HTR-8/SVneo (cell line): ENCODE results near the gene RFXANK.
A peak's percentile ranks its signal among the peaks of the same experiment; 100 is the strongest.
"Not testable (repeated sequence)": the region's sequence is repeated elsewhere in the genome, so short reads cannot be mapped to it uniquely, and the experiment has no call there.

Experiments
- DNase-seq: peaks from one replicate; pipeline ENCODE4 v3.0.0; 2011; ENCODE audit warnings: low spot score, mixed read lengths; ENCODE audit not compliant: insufficient read length
- FAIRE-seq: peaks from 2 replicates; lab custom pipeline; 2011; peaks lifted over from hg19 to GRCh38; lab: Jason Lieb, UNC

RFXANK gene

DNA sequence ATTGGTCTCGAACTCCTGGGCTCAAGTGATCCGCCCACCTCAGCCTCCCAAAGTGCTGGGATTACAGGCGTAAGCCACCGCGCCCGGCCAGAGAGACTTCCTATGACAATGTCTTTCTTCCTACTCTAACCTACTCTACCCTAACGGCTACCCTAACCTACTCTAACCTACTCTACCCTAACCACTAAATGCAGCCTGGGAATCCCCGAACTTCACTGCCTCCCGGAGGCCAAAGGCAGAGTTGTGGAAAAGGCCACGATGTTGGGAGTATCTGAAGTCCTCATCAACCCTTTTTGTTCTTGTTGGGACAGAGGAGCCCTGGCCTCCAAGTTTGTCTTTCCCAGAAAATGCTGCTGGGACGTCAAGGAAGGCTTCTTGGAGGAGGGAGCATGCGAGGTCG, 12.1 kb downstream of the RFXANK start:
- DNase-seq: no peak
- no peak for FAIRE-seq

DNA sequence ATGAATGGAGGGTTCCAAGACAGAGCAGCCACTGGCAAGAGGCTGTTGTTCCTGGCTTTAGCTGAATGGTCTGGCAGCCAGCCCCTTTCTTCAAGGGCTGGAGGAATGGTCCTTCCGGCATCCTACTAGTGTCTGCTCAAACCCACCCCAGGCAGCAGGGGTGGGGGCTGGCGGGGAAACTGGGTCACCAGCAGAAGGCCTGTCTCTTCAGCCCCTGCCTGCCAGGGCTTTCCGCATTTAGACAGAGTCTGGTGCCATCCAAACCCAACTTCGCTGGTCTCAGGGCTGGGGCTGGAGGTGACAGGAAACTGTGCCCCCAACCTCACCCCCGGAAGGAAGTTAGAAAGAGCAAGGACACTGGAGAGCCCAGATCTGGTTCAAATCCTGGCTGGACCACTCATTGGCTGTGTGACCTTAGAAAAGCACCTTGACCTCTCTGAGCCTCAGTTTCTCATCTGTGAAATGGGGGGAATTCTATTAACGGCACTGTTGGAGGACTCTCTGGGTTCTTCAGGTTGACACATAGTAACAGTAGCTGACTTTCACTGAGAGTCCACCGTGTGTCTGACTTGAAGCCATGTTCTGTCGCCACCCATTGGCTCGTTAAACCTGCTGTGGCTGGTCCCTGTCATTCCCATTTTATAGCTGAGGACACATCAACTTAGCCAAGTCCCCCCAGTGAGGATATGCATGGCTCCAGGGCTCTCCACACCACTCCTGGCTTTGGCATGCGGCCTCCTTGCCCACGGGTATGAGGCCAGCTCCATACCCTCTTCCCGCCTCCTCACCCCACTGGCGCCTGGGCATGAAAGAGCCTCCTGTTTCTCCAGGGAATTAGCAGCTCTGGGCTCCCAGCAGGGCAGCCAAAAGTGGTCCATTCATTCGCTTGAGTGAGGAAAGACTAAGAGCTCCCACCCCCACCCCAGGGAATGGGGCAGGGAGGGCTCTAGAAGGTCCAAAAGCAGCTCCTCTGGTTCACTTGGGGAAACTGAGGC, 13.7 kb downstream of the RFXANK start:
- FAIRE-seq (no peak), DNase-seq (no peak)

DNA sequence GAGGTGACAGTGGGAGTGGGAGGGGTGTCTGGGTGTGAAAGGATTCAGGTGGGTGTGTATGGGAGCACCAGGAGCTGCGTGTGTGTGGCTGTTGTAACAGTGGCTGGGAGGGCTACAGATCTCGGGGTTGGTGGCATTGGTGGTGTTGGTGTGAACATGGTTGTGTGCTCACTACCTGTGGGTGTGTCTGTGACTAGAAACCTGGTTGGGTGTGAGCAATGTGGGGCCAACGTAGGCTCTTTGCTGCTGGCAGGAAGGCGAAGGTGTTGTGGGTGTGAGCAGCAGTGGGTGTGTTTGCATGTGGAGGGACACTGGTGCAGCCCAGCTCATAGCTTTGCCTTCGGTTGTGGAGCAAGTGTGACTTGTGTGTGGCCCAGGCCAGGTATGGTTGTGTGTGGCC, 14.9 kb downstream of the RFXANK start:
- FAIRE-seq (no peak), DNase-seq (no peak)

DNA sequence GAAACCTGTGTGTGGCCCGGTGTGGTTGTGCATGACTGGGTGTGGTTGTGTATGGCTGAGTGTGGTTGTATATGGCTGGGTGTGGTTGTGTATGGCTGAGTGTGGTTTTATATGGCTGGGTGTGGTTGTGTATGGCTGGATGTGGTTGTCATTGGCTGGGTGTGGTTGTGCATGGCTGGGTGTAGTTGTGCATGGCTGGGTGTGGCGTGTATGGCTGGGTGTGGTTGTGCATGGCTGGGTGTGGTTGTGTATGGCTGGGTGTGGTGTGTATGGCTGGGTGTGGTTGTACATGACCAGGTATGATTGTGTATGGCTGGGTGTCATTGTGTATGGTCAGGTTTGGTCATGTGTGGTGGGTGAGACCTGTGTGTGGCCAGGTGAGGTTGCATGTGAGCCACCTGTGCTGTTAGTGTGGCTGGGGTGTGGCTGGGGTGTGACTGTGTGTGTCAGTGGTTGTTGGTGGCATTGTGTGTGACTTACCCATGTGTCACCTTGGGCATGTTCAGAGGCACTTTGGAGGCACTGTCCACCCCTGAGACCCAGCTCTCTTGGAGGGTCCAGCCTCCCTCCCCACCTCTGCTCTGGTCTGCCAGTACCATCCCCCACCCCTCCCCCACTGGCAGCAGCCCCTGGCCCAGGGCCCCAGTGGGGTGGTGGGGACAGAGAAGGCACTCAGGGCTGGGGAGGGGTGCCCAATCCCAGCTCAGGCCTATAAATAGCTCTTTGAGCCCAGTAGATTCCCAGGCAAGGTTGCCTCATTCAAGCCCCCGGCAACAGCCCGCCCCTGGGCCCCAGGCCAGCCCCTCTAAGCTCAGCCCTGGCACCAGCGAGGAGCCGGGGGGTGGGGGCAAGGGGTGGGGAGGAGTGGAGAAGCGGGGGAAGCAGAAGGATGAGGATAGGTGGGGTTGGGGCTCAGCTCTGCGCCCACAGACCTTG, 15.8 kb downstream of the RFXANK start:
- no peak for DNase-seq
- FAIRE-seq: peak; percentile 95

- DNase-seq (no peak), FAIRE-seq (no peak)
Measured at GRCh38 chr19:19209372-19209771, 17.3 kb downstream of the RFXANK start.

GRCh38 chr19:19211499-19212420, 19.7 kb downstream of the RFXANK start, which contains the start of gene NCAN:
Gene NCAN (plus strand): TSS chr19:19211958. CDS start chr19:19216954, 4,996 bp downstream.
- no peak for FAIRE-seq
- DNase-seq: no peak

GRCh38 chr19:19212916-19213315, 20.9 kb downstream of the RFXANK start:
- FAIRE-seq (no peak), DNase-seq (no peak)

DNA sequence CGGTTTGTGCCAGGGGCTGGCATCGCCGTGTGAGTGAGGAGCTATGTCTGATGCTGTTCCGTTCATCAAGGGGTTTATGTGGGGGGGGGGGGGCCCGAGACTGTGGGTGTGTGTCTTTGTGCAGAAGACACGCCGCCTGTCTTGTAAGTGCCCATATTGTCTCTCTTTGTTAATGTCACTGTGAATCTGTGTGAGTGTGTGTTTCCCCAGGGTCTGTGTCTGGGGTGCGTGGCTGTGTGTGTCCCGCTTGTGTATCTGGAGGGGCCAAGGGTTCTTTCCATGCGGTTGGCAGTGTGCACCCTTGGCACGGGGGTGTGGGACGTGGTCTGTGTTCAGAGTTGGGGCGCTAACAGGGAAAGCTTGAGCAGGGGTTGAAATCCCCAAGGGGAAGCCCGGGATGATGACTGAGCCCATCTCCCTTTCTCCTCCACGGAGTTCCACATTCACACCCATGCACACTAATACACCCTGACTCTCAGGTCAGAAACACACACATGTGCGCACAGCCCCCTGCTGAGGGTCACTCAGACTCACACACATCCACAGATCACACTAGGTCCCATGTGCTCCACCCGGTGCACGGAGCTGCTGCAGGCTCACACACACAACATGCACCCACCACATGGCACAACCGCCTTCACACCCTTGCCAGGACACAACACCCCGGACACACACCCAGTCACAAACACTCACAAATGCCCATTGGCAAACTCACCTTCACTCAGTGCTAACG, 21.5 kb downstream of the RFXANK start:
- FAIRE-seq: peak; percentile 13

DNA sequence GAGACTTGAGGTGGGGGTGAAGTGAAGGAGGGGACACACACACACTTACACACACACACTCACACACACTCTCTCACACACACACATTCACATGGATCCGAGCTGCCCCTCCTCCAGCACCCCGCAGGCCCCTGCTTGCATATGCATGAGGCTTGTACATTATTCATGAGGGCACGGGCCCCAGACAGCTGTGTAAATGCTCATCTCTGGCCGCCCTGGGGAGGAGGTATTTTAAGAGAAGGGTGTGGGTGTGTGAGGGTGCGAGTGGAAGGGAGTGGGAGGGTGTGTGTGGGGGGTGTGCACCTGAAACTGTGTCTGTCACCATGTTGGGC, 22.1 kb downstream of the RFXANK start:
- no peak for DNase-seq
- FAIRE-seq: no peak

More for the DNA sequence above, 21.5 kb downstream of the RFXANK start:
- no peak for DNase-seq

DNA sequence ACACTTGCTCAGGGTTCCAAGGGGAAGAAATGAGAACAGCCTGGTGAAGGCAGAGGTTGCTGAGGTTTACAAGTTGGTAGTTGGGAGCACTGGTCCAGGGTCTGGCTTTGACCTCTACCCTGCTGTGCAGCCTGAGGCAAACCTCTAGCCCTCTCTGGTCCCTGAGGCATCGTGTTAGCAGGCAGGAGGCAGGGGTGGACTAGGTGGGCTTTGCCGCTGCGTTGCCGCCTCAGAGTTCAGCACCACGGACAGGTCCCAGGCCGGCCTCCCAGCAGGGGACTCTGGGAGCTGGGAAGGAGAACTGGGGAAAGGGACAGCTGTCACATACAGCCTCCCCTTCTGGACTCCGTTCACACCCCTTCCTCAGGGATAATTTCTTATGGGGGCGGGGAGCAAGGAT, 22.8 kb downstream of the RFXANK start:
- peak; percentile 66 for DNase-seq
- no peak for FAIRE-seq

GRCh38 chr19:19215792-19216191, 23.7 kb downstream of the RFXANK start:
- FAIRE-seq: no peak
- DNase-seq: no peak

- no peak for FAIRE-seq
- no peak for DNase-seq
Measured at GRCh38 chr19:19217099-19217498, 25.0 kb downstream of the RFXANK start.

DNA sequence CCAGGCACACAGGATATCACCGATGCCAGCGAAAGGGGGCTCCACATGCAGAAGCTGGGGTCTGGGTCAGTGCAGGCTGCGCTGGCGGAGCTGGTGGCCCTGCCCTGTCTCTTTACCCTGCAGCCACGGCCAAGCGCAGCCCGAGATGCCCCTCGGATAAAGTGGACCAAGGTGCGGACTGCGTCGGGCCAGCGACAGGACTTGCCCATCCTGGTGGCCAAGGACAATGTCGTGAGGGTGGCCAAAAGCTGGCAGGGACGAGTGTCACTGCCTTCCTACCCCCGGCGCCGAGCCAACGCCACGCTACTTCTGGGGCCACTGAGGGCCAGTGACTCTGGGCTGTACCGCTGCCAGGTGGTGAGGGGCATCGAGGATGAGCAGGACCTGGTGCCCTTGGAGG, 26.9 kb downstream of the RFXANK start:
- DNase-seq (no peak), FAIRE-seq (no peak)

- FAIRE-seq, DNase-seq: not testable (repeated sequence)
Measured at GRCh38 chr19:19221000-19221399, 28.9 kb downstream of the RFXANK start.

GRCh38 chr19:19223060-19223459, 31.0 kb downstream of the RFXANK start:
- no peak for FAIRE-seq
- no peak for DNase-seq

- no peak for DNase-seq
- FAIRE-seq: no peak
Measured at GRCh38 chr19:19223636-19224035, 31.6 kb downstream of the RFXANK start.

GRCh38 chr19:19224150-19224851, 32.2 kb downstream of the RFXANK start:
- no peak for DNase-seq
- no peak for FAIRE-seq

DNA sequence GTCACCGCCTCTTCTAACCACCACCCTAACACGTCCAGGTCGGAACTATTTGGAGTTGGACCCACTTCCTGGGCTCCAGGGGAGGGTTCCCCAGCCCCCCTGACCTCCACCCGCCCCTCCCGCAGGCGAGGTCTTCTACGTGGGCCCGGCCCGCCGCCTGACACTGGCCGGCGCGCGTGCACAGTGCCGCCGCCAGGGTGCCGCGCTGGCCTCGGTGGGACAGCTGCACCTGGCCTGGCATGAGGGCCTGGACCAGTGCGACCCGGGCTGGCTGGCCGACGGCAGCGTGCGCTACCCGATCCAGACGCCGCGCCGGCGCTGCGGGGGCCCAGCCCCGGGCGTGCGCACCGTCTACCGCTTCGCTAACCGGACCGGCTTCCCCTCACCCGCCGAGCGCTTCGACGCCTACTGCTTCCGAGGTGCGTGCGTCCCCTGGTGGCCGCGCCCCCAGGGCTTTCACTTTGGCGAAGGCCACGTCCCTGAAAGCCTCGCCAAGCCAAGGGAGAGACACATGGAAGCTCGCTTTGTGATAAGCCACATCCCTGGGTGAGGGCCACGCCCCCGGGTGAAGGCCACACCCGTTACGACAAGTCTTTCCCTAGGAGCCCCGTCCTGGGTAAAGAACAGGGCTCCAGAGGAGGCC, 32.9 kb downstream of the RFXANK start:
- FAIRE-seq (peak; percentile 9), DNase-seq (peak; percentile 74)
